Nephron (organoid): ENCODE results near the gene TAS2R1.

Experiments used
- H3K27ac Mint-ChIP-seq, 3 experiments: 2 replicates each; pipeline ENCODE4 v1.8.0; 2020; ENCODE audit warnings: mixed read lengths in 3 of 3, mild to moderate bottlenecking in 2 of 3, moderate library complexity in 1 of 3
- H3K27me3 Mint-ChIP-seq: 2 replicates; pipeline ENCODE4 v1.8.0; 2021; ENCODE audit warnings: low read depth, mild to moderate bottlenecking, moderate library complexity, mixed read lengths
- H3K36me3 Mint-ChIP-seq: 2 replicates; pipeline ENCODE4 v1.8.0; 2020; ENCODE audit warnings: low read depth, mixed read lengths
- H3K4me1 Mint-ChIP-seq: 2 replicates; pipeline ENCODE4 v1.8.0; 2020; ENCODE audit warnings: mixed read lengths
- H3K4me3 Mint-ChIP-seq, 3 experiments: 2 replicates each; pipeline ENCODE4 v1.8.0; 2020; ENCODE audit warnings: mild to moderate bottlenecking in 3 of 3, mixed read lengths in 3 of 3, moderate library complexity in 2 of 3
- H3K9me3 Mint-ChIP-seq: 2 replicates; pipeline ENCODE4 v1.8.0; 2020; ENCODE audit warnings: mixed read lengths
- CTCF ChIP-seq, 3 experiments: fragments of 200-600 bp; sonication (generic); IDR thresholded peaks; one replicate each; pipeline ENCODE4 v1.5.0; 2021; ENCODE audit warnings: antibody characterized with exemption in 3 of 3; ENCODE audit not compliant: unreplicated experiment in 3 of 3

TAS2R1 gene

GRCh38 chr5:9613360-9613759 lies 16.8 kb downstream of the TAS2R1 start:
- Mint-ChIP-seq H3K27ac (no peak overlapping the region), H3K36me3 (no peaks in the 10 kb centered on the region), H3K27me3 (no peaks in the 10 kb centered on the region), H3K9me3 (peaks cover 7% of the 10 kb centered on the region), H3K4me3 (no peak overlapping the region), H3K4me1 (peaks cover 16% of the 10 kb centered on the region)
- TF ChIP-seq CTCF (IDR thresholded peaks at IDR 0.05; ENCODE audit: unreplicated experiment in 3 of 3) = no peak

GRCh38 chr5:9610969-9611368 lies 19.2 kb downstream of the TAS2R1 start:
- Mint-ChIP-seq H3K4me3 (no peak overlapping the region), H3K9me3 (peaks cover 7% of the 10 kb centered on the region), H3K27ac (no peak overlapping the region), H3K36me3 (no peaks in the 10 kb centered on the region), H3K4me1 (peaks cover 6% of the 10 kb centered on the region), H3K27me3 (no peaks in the 10 kb centered on the region)
- TF ChIP-seq CTCF (IDR thresholded peaks at IDR 0.05; ENCODE audit: unreplicated experiment in 3 of 3) = no peak

- Mint-ChIP-seq H3K4me3 (no peak overlapping the region), H3K4me1 (peaks cover 3% of the 10 kb centered on the region), H3K9me3 (peaks cover 7% of the 10 kb centered on the region), H3K27ac (peak overlapping the region in 1 of 3 experiments; percentile 31), H3K36me3 (no peaks in the 10 kb centered on the region), H3K27me3 (no peaks in the 10 kb centered on the region)
- TF ChIP-seq CTCF (IDR thresholded peaks at IDR 0.05; ENCODE audit: unreplicated experiment in 3 of 3) = no peak
These were observed 19.8 kb downstream of the TAS2R1 start for GRCh38 chr5:9610364-9610763.

- no peaks in the 10 kb centered on the region for H3K27me3 Mint-ChIP-seq
- TF ChIP-seq CTCF (IDR thresholded peaks at IDR 0.05; ENCODE audit: unreplicated experiment in 3 of 3) = no peak
- no peaks in the 10 kb centered on the region for H3K4me1 Mint-ChIP-seq
- no peaks in the 10 kb centered on the region for H3K36me3 Mint-ChIP-seq
- H3K9me3 Mint-ChIP-seq = peaks cover 7% of the 10 kb centered on the region
- no peak overlapping the region for H3K4me3 Mint-ChIP-seq
- no peak overlapping the region for H3K27ac Mint-ChIP-seq
These were observed 22.1 kb downstream of the TAS2R1 start for GRCh38 chr5:9608093-9608492.

GRCh38 chr5:9605041-9605838 lies 24.9 kb downstream of the TAS2R1 start:
- no peak for TF ChIP-seq CTCF (IDR thresholded peaks at IDR 0.05; ENCODE audit: unreplicated experiment in 3 of 3)
- Mint-ChIP-seq H3K27ac (no peak overlapping the region), H3K27me3 (no peaks in the 10 kb centered on the region), H3K36me3 (no peaks in the 10 kb centered on the region), H3K9me3 (no peaks in the 10 kb centered on the region), H3K4me1 (no peaks in the 10 kb centered on the region), H3K4me3 (no peak overlapping the region)

GRCh38 chr5:9604416-9604815 lies 25.7 kb downstream of the TAS2R1 start:
- TF ChIP-seq CTCF (IDR thresholded peaks at IDR 0.05; ENCODE audit: unreplicated experiment in 3 of 3) = no peak
- H3K4me3 Mint-ChIP-seq = no peak overlapping the region

More at GRCh38 chr5:9604416-9604815, 25.7 kb downstream of the TAS2R1 start:
- Mint-ChIP-seq H3K27me3 (no peaks in the 10 kb centered on the region), H3K36me3 (no peaks in the 10 kb centered on the region), H3K4me1 (no peaks in the 10 kb centered on the region), H3K9me3 (no peaks in the 10 kb centered on the region), H3K27ac (no peak overlapping the region)
